Measurements from ENCODE around the gene TGM6.

DNA sequence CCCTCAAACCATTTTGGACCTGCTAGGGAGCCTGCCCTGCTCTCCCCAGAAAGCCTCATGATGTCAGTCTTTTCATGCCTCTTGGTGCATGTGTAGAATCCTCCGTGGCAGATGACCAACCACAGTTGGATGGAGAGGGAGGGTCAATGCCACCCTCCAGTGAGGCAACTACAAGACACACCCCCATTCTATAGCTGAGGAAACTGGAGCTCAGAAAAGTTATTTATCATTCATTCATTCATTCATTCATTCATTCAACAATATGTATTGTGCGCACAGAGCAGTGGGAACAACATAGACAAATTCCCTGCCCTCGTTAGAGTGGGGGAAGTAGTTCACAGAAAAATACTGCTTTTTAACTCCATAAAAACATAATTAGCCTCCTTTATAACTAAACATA is 73.1 kb downstream of the TGM6 start:
- TF ChIP-seq POLR2A (IDR thresholded peaks at IDR 0.05) (no peak), EP300 (IDR thresholded peaks at IDR 0.05) (no peak), POLR2AphosphoS5 (IDR thresholded peaks at IDR 0.05) (no peak)
- TF ChIP-seq, protein P1, sequence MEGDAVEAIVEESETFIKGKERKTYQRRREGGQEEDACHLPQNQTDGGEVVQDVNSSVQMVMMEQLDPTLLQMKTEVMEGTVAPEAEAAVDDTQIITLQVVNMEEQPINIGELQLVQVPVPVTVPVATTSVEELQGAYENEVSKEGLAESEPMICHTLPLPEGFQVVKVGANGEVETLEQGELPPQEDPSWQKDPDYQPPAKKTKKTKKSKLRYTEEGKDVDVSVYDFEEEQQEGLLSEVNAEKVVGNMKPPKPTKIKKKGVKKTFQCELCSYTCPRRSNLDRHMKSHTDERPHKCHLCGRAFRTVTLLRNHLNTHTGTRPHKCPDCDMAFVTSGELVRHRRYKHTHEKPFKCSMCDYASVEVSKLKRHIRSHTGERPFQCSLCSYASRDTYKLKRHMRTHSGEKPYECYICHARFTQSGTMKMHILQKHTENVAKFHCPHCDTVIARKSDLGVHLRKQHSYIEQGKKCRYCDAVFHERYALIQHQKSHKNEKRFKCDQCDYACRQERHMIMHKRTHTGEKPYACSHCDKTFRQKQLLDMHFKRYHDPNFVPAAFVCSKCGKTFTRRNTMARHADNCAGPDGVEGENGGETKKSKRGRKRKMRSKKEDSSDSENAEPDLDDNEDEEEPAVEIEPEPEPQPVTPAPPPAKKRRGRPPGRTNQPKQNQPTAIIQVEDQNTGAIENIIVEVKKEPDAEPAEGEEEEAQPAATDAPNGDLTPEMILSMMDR (IDR thresholded peaks at IDR 0.05): no peak

All from stomach (tissue), 4 donors.